WTC11 (cell line): Measurements from ENCODE around the gene SLC2A6. TPM values are rescaled to one million over a fixed set of nuclear protein-coding genes. Genes with fewer than 3 reads are reported as not detected.

ENCODE experiments used
- ATAC-seq: fragments of 200-7000 bp; cut with Tn5 transposase; 2 replicates; pipeline ENCODE4 v1.10.0; 2021; ENCODE audit warnings: mild to moderate bottlenecking, moderate library complexity
- CTCF ChIA-PET: fragments of 300-600 bp; sonication (Branson Sonifier 250); formaldehyde crosslinking; loops from one replicate; lab custom pipeline; 2021; ENCODE audit warnings: antibody characterized with exemption; lab: Charles Lee
- POLR2A ChIA-PET: fragments of 350-600 bp; sonication (Branson Sonifier 250); formaldehyde crosslinking; loops from one replicate; lab custom pipeline; 2021; ENCODE audit warnings: antibody characterized with exemption; lab: Charles Lee
- DNase-seq: peaks from one replicate; pipeline ENCODE4 v3.0.0; 2021; ENCODE audit warnings: low spot score
- H3K27ac Mint-ChIP-seq: 2 replicates; pipeline ENCODE4 v1.8.0; 2021; ENCODE audit warnings: mixed read lengths
- H3K27me3 Mint-ChIP-seq: 2 replicates; pipeline ENCODE4 v1.8.0; 2021; ENCODE audit warnings: low read depth, mild to moderate bottlenecking, moderate library complexity, mixed read lengths
- H3K36me3 Mint-ChIP-seq: 2 replicates; pipeline ENCODE4 v1.8.0; 2021; ENCODE audit warnings: mixed read lengths
- H3K4me1 Mint-ChIP-seq: 2 replicates; pipeline ENCODE4 v1.8.0; 2022; ENCODE audit warnings: mixed read lengths
- H3K4me3 Mint-ChIP-seq: 2 replicates; pipeline ENCODE4 v1.8.0; 2021; ENCODE audit warnings: mild to moderate bottlenecking, moderate library complexity, mixed read lengths
- H3K9me3 Mint-ChIP-seq: 2 replicates; pipeline ENCODE4 v1.8.0; 2021; ENCODE audit warnings: mixed read lengths
- ATF1 ChIP-seq: sonication (generic); formaldehyde crosslinking; IDR thresholded peaks from 2 replicates; pipeline ENCODE4 v1.8.1; 2023; ENCODE audit warnings: mild to moderate bottlenecking, moderate library complexity, missing genetic modification reagents
- ATF3 ChIP-seq: sonication (generic); formaldehyde crosslinking; conservative IDR thresholded peaks from 2 replicates; pipeline ENCODE4 v1.8.1; 2022; ENCODE audit warnings: mild to moderate bottlenecking, missing genetic modification reagents
- E2F5 ChIP-seq: sonication (generic); formaldehyde crosslinking; IDR thresholded peaks from 2 replicates; pipeline ENCODE4 v1.8.1; 2022; ENCODE audit warnings: mild to moderate bottlenecking, moderate library complexity, missing genetic modification reagents
- ESRRA ChIP-seq: sonication (generic); formaldehyde crosslinking; IDR thresholded peaks from 2 replicates; pipeline ENCODE4 v1.8.1; 2022; ENCODE audit warnings: mild to moderate bottlenecking, missing genetic modification reagents, borderline replicate concordance
- ETV6 ChIP-seq: sonication (generic); formaldehyde crosslinking; IDR thresholded peaks from 2 replicates; pipeline ENCODE4 v1.8.1; 2022; ENCODE audit warnings: mild to moderate bottlenecking, missing genetic modification reagents
- FOXJ3 ChIP-seq: sonication (generic); formaldehyde crosslinking; IDR thresholded peaks from 2 replicates; pipeline ENCODE4 v1.9.0; 2021; ENCODE audit warnings: missing genetic modification reagents, mild to moderate bottlenecking, borderline replicate concordance
- KAT7 ChIP-seq: sonication (generic); formaldehyde crosslinking; IDR thresholded peaks from 2 replicates; pipeline ENCODE4 v1.8.1; 2023; ENCODE audit warnings: missing genetic modification reagents, mild to moderate bottlenecking, borderline replicate concordance
- NFE2L1 ChIP-seq: sonication (generic); formaldehyde crosslinking; IDR thresholded peaks from 2 replicates; pipeline ENCODE4 v1.8.1; 2023; ENCODE audit warnings: missing genetic modification reagents
- NR1H2 ChIP-seq: sonication (generic); formaldehyde crosslinking; IDR thresholded peaks from 2 replicates; pipeline ENCODE4 v1.9.0; 2021; ENCODE audit warnings: mild to moderate bottlenecking, moderate library complexity, missing genetic modification reagents
- RORB ChIP-seq: fragments of 250-450 bp; sonication (Bioruptor Pico); IDR thresholded peaks from 2 replicates; pipeline ENCODE4 v1.9.0; 2021; ENCODE audit warnings: mild to moderate bottlenecking
- SMAD3 ChIP-seq: sonication (generic); formaldehyde crosslinking; IDR thresholded peaks from 2 replicates; pipeline ENCODE4 v1.8.0; 2022; ENCODE audit warnings: missing genetic modification reagents, mild to moderate bottlenecking, borderline replicate concordance
- SMAD4 ChIP-seq: sonication (generic); formaldehyde crosslinking; IDR thresholded peaks from 2 replicates; pipeline ENCODE4 v1.8.0; 2022; ENCODE audit warnings: mild to moderate bottlenecking, missing genetic modification reagents
- SOX15 ChIP-seq: fragments of 250-450 bp; sonication (Bioruptor Pico); IDR thresholded peaks from 2 replicates; pipeline ENCODE4 v1.9.0; 2021; ENCODE audit warnings: mild to moderate bottlenecking
- SP1 ChIP-seq: sonication (generic); formaldehyde crosslinking; conservative IDR thresholded peaks from 2 replicates; pipeline ENCODE4 v1.8.1; 2022; ENCODE audit warnings: missing genetic modification reagents
- STAT6 ChIP-seq: sonication (generic); formaldehyde crosslinking; conservative IDR thresholded peaks from 2 replicates; pipeline ENCODE4 v1.8.1; 2023; ENCODE audit warnings: mild to moderate bottlenecking, low read depth, missing genetic modification reagents, moderate library complexity
- TEAD4 ChIP-seq: sonication (generic); formaldehyde crosslinking; IDR thresholded peaks from 2 replicates; pipeline ENCODE4 v1.8.0; 2022; ENCODE audit warnings: mild to moderate bottlenecking, missing genetic modification reagents
- USF2 ChIP-seq: sonication (generic); formaldehyde crosslinking; IDR thresholded peaks from 2 replicates; pipeline ENCODE4 v1.8.1; 2023; ENCODE audit warnings: mild to moderate bottlenecking, missing genetic modification reagents, moderate library complexity
- ZBTB21 ChIP-seq: sonication (generic); formaldehyde crosslinking; IDR thresholded peaks from 2 replicates; pipeline ENCODE4 v1.8.1; 2023; ENCODE audit warnings: mild to moderate bottlenecking, missing genetic modification reagents, borderline replicate concordance
- ZBTB43 ChIP-seq: sonication (generic); formaldehyde crosslinking; IDR thresholded peaks from 2 replicates; pipeline ENCODE4 v1.8.1; 2023; ENCODE audit warnings: mild to moderate bottlenecking, missing genetic modification reagents
- ZNF425 ChIP-seq: fragments of 250-450 bp; sonication (Bioruptor Pico); conservative IDR thresholded peaks from 2 replicates; pipeline ENCODE4 v1.9.0; 2021; ENCODE audit warnings: mild to moderate bottlenecking
- ZNF671 ChIP-seq: fragments of 250-450 bp; sonication (Bioruptor Pico); IDR thresholded peaks from 2 replicates; pipeline ENCODE4 v1.8.0; 2021; ENCODE audit warnings: mild to moderate bottlenecking
- total RNA-seq: library from RNA; stranded (reverse); gene quantifications from 3 replicates; pipeline ENCODE4 v1.2.3, GENCODE V29; 2021

SLC2A6 gene
- total RNA-seq, 1 experiment from 2014 or later, result 16.6 TPM

GRCh38 chr9:133493845-133494540, 15.1 kb upstream of the SLC2A6 start (continued):
- TF ChIP-seq SP1 (no peak), ZNF425 (no peak), USF2 (CRISPR knock-in tag) (no peak), ESRRA (CRISPR knock-in tag) (no peak), FOXJ3 (no peak), RORB (CRISPR knock-in tag) (no peak), SMAD3 (CRISPR knock-in tag) (no peak), ZNF671 (no peak), KAT7 (CRISPR knock-in tag) (no peak), TEAD4 (CRISPR knock-in tag) (no peak)

- Mint-ChIP-seq H3K27me3 (no peaks in the 10 kb centered on the region), H3K4me1 (no peaks in the 10 kb centered on the region), H3K4me3 (no peak overlapping the region), H3K9me3 (peaks cover 4% of the 10 kb centered on the region)
- CTCF ChIA-PET, result interaction anchor here (0.8 to 1.3 kb wide), 2 partner anchors 9 to 15 kb away, joined by 4 read pairs; no protein-coding TSS in a partner anchor
- no peak for TF ChIP-seq SMAD4
- TF ChIP-seq ZNF425, result no peak
- no peak for TF ChIP-seq ATF3
- TF ChIP-seq ATF1 (CRISPR knock-in tag), result no peak
- TF ChIP-seq, all 79 proteins: peak for 0
- POLR2A ChIA-PET, result no interaction called here
- H3K36me3 Mint-ChIP-seq, result no peaks in the 10 kb centered on the region
- ATAC-seq, result no peak
- no peak overlapping the region for H3K27ac Mint-ChIP-seq
- no peak for DNase-seq
Measured at GRCh38 chr9:133493428-133493827, 14.5 kb upstream of the SLC2A6 start.

GRCh38 chr9:133492061-133493021, 13.4 kb upstream of the SLC2A6 start:
- DNase-seq (no peak), ATAC-seq (no peak)
- POLR2A ChIA-PET, result no interaction called here

More at GRCh38 chr9:133492061-133493021, 13.4 kb upstream of the SLC2A6 start:
- TF ChIP-seq TEAD4 (CRISPR knock-in tag) (no peak), STAT6 (CRISPR knock-in tag) (no peak), ZBTB43 (CRISPR knock-in tag) (no peak), ZBTB21 (CRISPR knock-in tag) (no peak), NFE2L1 (CRISPR knock-in tag) (no peak), SOX15 (no peak), ETV6 (CRISPR knock-in tag) (no peak), NR1H2 (CRISPR knock-in tag) (no peak), E2F5 (CRISPR knock-in tag) (no peak)
- no peak overlapping the region for H3K27ac Mint-ChIP-seq
- H3K36me3 Mint-ChIP-seq, result no peaks in the 10 kb centered on the region
- H3K4me3 Mint-ChIP-seq, result no peak overlapping the region
- H3K4me1 Mint-ChIP-seq, result no peaks in the 10 kb centered on the region
- H3K27me3 Mint-ChIP-seq, result no peaks in the 10 kb centered on the region
- CTCF ChIA-PET, result interaction anchor here (0.9 kb wide), 1 partner anchor 246 kb away, joined by 4 read pairs; the partner anchor contains the start of gene SARDH
- H3K9me3 Mint-ChIP-seq, result no peaks in the 10 kb centered on the region
